ENCODE results near the gene CPB1.

CPB1 gene

DNA sequence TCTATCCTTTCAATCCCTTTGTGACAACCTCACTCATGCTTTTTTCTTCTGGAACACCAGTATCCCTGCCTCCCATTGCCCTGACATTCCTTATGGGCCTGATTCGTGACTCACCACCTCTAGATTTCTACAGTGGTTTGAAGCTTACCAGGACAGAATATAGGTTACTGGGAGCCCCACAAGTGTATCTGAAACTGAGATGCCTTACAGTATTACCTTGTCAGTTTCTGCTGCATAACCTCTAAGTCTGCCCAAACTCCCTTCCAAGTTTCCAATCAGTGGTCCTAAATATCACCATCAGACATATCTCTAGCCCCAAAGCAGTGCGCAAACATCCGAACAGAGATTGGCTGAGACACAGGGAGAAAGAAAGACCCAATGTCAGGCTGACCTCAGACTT is 5.6 kb downstream of the CPB1 start:
- DNase-seq (ENCODE audit: low read depth): no peak

GRCh38 chr3:148839805-148840204 is 12.2 kb downstream of the CPB1 start:
- no peak for DNase-seq (ENCODE audit: low read depth)

- DNase-seq (ENCODE audit: low read depth): no peak
Measured at GRCh38 chr3:148840451-148840850, 12.8 kb downstream of the CPB1 start.

DNA sequence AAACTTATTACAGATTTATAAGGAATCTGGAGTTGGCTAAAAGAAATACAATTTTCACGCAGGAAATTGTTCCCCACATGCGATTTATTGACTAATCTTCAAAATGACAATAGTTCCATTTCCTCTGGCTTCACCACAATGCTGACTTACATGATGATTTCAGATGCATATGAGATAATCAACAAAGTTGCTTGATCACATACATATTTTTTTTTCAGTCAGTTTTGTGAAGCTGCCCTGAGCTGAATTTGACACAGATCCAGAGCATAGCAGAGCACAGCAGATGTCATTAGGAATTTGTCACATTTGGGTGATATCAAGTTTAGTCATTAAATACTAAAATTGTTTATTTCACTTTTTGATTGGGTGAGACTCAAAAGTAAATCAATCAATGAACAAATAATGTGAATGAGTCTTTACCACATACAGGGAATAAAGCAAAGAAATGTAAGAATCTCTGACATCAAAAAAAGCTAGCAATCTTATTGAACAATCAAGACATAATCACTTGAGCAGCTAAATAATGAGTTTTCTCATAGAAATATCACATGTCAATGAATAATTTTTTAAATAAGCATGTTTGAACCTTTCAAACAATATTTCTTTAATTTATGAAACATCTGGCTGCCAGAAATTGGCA is 18.3 kb downstream of the CPB1 start:
- DNase-seq (ENCODE audit: low read depth): no peak

DNA sequence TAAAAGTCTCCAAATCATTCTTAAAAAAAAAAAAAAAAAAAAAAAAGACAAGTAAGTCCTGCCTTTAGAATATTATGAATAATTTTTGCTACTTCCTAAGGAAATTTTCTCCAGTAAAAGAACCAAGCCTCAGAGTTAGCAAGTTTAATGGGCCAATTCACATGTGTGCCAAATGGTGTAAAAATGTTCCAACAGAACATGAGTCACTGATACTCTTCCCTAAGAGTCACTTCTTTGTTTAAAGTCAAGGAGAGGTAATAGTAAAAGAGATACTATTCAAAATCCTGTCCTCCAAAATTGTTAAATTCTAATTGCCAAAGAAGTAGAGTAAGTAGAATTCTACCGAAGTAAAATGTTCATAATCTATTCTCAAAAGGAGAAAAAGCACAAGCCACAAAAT is 19.7 kb downstream of the CPB1 start:
- DNase-seq (ENCODE audit: low read depth): no peak

GRCh38 chr3:148848410-148848809 is 20.8 kb downstream of the CPB1 start:
- DNase-seq (ENCODE audit: low read depth): no peak

DNA sequence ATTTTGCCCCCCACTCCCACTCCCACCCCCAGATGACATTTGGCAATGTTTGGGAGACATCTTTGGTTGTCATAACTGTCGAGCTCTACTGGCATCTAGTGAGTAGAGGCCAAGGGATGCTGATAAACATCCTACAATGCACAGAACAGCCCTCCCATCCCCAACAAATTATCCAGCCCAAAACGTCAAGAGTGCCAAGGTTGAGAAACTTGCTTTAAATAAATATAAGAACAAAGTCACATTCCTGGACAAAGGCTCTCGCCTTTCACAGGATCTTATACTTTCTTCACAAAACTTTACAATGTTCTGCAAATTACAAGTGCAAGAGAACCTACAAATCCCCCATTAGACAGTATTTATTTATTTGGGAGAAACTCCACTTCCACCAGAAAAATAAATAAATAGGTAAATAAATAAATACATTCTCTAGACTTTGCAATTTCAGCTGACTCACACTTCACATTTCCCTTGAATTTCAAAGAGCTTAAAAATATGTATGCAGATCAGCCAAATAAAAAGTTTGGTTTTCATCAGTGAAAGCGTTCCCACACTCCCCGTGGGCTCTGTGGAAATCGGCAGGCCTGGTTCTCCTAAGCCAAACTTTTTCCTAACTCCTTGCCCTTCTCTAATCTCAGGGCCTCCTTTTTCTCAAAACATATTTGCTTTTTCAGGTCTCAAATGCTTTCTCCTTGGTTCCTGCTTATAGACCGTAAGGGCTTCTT is 24.8 kb downstream of the CPB1 start:
- no peak for DNase-seq (ENCODE audit: low read depth)

DNA sequence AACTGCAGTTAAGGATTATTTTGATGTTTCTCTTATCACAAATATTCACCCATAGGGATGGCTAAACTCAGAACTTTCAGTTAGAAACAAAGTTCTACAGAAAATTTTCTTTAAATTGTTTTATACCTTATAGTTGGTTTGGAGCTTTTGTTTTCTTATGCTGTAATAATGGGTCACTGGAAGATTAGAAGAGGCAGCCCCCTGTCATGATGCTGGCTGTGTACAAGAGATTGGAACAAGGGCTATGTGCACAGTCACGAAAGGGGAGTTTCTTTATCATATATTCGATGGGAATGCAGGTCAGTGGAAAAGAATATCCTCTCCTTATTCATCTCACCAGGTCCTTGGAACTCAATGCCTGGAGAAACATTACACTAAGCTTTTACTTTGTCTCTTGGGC is 25.5 kb downstream of the CPB1 start:
- no peak for DNase-seq (ENCODE audit: low read depth)

DNA sequence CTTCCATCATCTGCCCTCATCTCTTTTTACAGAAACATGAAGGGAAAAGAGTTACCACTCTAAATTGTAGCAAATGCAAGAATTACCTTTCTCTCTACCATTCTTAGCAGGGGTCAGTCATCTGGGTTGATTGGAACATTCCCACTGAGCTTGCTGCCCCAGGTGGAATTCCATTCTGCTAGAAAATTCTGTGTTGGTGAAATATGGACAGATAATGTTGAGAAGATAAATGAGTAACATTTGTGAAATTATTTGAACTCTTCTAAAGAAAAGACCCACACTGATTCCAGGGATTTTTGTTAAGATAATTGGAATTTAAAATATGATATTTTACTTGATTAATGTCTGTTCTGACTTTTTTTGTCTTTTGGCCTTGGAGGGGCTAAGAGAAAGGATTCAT is 26.4 kb downstream of the CPB1 start:
- DNase-seq (ENCODE audit: low read depth): no peak

DNA sequence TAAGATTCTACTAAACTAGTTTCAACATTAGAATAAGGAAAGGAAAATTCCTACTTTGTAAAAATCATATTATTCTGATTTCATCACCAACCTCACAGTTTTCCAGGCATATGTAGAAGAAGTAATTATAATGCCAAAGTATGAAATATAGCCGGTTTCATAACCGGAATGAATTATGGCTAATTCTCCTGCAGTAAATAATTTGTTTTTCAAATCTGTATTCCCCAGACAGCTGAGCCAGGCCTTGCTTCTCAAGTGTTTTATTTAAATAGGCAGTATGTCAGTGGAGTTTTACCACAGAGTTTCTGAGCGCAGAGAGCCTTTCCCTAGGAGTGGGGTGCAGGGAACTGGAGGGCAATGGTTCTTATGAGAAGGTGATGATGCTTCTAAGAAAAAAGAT is 28.8 kb downstream of the CPB1 start:
- DNase-seq (ENCODE audit: low read depth): no peak

GRCh38 chr3:148857316-148857715 is 29.7 kb downstream of the CPB1 start:
- no peak for DNase-seq (ENCODE audit: low read depth)

GRCh38 chr3:148861277-148861869 is 33.8 kb downstream of the CPB1 start:
- DNase-seq (ENCODE audit: low read depth): no peak

GRCh38 chr3:148863297-148863696 is 35.7 kb downstream of the CPB1 start:
- DNase-seq (ENCODE audit: low read depth): no peak

DNA sequence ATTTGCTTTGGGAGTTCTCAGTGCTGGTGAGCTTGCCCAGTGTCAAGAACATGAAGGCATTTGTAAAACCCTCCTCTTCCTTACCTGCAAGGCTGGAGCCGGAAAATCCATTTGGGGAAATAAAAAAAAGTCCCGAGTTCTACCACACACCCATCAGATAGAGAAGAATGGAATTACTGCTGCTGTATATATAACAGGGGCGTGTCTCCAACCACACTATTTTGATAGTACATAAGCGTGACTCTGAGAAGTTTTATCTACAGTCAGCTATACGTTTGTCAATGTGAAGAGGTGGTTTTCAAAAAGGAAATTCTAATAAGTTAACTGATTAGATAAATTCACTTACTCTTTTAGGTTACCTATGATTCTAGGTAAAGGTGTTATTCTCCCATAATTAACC is 36.2 kb downstream of the CPB1 start:
- no peak for DNase-seq (ENCODE audit: low read depth)

- DNase-seq (ENCODE audit: low read depth): no peak
Measured at GRCh38 chr3:148865049-148865448, 37.4 kb downstream of the CPB1 start, which contains the start of gene CPA3. Gene CPA3 (plus strand): TSS chr3:148865296. CDS start chr3:148865308, 12 bp downstream.

DNA sequence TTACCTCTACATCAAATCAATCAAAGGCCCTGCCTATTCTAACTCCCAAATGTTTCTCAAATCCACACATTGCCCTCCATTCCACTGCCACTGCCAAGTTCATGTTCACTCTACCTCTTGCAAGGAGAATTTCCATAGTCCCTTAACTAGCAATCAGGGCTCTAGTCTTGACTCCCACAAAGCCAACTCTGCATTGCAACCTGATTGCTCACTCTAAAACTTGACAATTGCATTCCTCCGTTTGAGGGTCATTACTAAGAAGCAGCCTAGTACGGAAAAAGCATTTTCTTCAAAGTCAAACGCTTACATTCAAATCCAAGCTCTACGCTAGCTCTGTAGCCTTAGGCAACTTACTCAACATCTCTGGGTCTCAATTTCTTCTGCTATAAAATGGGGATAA is 38.6 kb downstream of the CPB1 start:
- no peak for DNase-seq (ENCODE audit: low read depth)

DNA sequence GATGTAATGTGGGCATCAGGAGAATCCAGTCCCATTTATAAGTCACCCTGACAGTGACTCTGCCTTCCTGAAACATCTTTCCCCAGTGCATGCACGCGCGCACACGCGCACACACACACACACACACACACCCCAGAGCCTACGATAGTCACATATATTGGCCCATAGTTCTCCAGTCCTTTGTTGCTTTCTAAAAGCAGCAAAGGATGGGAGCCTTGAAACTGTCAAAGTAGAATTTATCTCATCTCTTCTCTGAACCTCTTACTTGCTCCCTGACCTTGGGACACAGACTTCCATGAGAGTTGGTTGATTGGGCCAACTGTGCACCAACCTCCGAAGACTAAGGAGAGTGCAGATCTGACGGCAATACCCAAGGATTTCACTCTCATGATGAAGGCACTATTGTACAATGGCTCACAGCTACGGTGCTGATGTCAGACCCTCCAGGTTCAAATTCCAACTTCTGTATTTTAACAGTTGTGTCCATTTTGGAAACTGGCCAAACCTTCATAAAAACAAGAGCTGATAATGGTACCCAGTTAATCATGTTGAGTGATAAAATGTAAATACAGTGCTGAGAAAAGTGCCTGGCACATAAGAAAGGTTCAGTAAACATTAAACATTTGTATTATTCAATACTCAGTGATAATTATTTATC is 45.8 kb downstream of the CPB1 start:
- DNase-seq (ENCODE audit: low read depth): no peak

GRCh38 chr3:148873977-148874376 is 46.4 kb downstream of the CPB1 start:
- DNase-seq (ENCODE audit: low read depth): no peak

DNA sequence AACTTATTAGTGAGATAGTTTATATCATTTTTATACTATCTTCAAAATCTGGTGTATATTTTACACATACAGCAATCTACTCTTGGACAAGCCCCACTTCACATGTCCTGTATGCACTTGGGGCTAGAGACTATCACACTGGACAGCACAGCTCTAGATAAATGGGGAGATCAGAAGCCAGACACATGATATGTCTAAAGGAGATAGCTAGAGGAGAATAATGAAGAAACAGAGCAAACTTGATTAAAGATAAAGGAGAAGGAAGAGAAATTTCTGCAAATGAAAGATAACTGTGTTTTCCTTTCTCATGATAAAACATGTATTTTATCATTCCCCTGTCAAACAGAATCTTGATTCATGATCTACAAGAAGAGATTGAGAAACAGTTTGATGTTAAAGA is 50.5 kb downstream of the CPB1 start:
- no peak for DNase-seq (ENCODE audit: low read depth)

DNA sequence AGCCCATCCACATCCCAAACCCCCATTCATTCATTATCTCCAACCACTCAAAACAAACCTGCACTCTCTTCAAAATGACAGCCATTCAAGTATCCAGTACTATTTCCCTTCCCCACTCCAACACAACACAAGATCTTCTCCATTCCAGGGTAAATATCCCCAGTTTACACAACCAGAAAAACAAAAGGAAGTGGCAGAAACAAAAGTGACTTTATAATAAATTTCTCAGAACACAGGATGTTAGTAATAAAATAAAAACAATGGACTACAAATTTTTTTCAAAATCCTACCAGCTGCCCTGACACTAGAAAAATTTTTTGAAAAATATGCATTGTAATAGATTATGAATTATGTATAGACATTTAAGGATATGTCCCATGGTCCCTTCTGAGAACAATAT is 51.6 kb downstream of the CPB1 start:
- no peak for DNase-seq (ENCODE audit: low read depth)

GRCh38 chr3:148880681-148881080 is 53.1 kb downstream of the CPB1 start:
- no peak for DNase-seq (ENCODE audit: low read depth)

DNA sequence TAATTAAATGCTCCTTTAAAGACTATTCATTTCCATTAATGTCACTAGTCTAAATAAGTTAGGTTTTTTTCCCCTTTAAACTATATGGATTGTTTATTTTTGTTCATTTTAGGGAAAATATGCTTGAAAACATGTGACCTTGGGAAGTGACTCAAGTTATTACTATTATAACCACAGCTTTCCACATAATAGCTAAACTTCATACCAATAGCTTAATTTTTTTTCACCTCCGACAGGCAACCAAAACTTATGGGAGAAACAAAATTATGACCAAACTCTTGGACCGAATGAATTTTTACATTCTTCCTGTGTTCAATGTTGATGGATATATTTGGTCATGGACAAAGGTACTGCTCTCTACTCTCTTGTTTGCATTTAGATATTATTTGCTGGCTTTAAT is 53.7 kb downstream of the CPB1 start:
- DNase-seq (ENCODE audit: low read depth): no peak

DNA sequence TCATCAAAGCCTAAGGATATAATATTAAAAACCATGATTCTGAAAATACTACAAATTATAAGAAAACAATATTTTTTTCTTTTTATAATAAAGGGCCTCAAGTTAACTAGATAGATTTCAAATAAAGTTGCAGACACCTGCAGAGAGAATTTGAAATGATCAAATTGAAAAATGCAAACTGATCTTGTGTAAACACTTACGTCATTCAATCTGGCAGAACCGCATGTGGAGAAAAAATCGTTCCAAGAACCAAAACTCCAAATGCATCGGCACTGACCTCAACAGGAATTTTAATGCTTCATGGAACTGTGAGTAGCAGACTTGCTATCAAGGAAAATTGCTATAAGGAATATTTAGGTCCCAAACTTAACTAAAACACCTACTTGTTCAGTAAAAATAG is 54.7 kb downstream of the CPB1 start:
- DNase-seq (ENCODE audit: low read depth): no peak

All from activated gamma-delta T cell treated with anti-CD3 and anti-CD28 coated beads, Interleukin-2, amount 50 U/mL, for 16 hours (primary cell).